ENCODE data around the gene DMRTC2. TPM values are rescaled to one million over a fixed set of nuclear protein-coding genes. Genes with fewer than 3 reads are reported as not detected.

The DMRTC2 gene
- total and polyA plus RNA-seq, 2 donors (not counting 1 experiment from before 2014, with no cell fraction given): not detected

GRCh38 chr19:41810301-41810700 lies 34.5 kb upstream of the DMRTC2 start:
- Histone ChIP-seq H4K20me1 (ENCODE audit: control insufficient read depth, insufficient read depth, low read length, poor library complexity, severe bottlenecking) (no peaks in the 10 kb centered on the region), H3K79me2 (ENCODE audit: control insufficient read depth, insufficient read depth, low read length) (no peaks in the 10 kb centered on the region), H2AFZ (ENCODE audit: insufficient read depth, low read depth, low read length, poor library complexity, severe bottlenecking) (no peak overlapping the region), H3K4me3 (ENCODE audit: control extremely low read depth in 1 of 5, extremely low read depth in 1 of 5, insufficient read depth in 1 of 5, low read depth in 2 of 5, low read length in 4 of 5) (no peak overlapping the region), H3K36me3 (replicated peaks in 1 of 2; ENCODE audit: control extremely low read depth in 1 of 2, control insufficient read depth in 1 of 2, extremely low read depth in 1 of 2, insufficient read depth in 2 of 2, low read length in 1 of 2) (no peaks in the 10 kb centered on the region), H3K4me1 (ENCODE audit: control insufficient read depth in 2 of 2, insufficient read depth in 2 of 2, low read length in 2 of 2) (peaks cover 16 to 25% of the 10 kb centered on the region in 2 donors), H3K4me2 (replicated peaks; ENCODE audit: low read depth, low read length, poor library complexity, severe bottlenecking) (peak overlapping the region; percentile 48), H3K27ac (ENCODE audit: low read length in 2 of 2) (no peak overlapping the region), H3K9ac (ENCODE audit: low read length) (no peak overlapping the region), H3K9me3 (ENCODE audit: control extremely low read depth in 1 of 3, control insufficient read depth in 2 of 3, insufficient read depth in 1 of 3, low read length in 2 of 3) (no peaks in the 10 kb centered on the region), H3K27me3 (replicated peaks in 1 of 4; ENCODE audit: control extremely low read depth in 1 of 4, control insufficient read depth in 3 of 4, insufficient read depth in 4 of 4, low read length in 3 of 4) (no peaks in the 10 kb centered on the region)
- H3K27ac Mint-ChIP-seq: peak overlapping the region; percentile 46
- no peak for TF ChIP-seq EZH2 (IDR thresholded peaks at IDR 0.05; ENCODE audit: borderline replicate concordance, insufficient read depth, low read depth, low read length, poor library complexity, severe bottlenecking)
- no peak for TF ChIP-seq CTCF (IDR thresholded peaks at IDR 0.05)
- POLR2A ChIA-PET: no interaction called here
- no peak overlapping the region for H3K4me3 Mint-ChIP-seq
- H3K4me1 Mint-ChIP-seq: peaks cover 26% of the 10 kb centered on the region
- DNase-seq (no peak), ATAC-seq (ENCODE audit: low read depth) (no peak)
- no peaks in the 10 kb centered on the region for H3K9me3 Mint-ChIP-seq (ENCODE audit: insufficient read depth)
- H3K27me3 Mint-ChIP-seq: no peaks in the 10 kb centered on the region
- CTCF ChIA-PET: interaction anchor here (1.4 to 1.9 kb wide), 2 partner anchors 16 to 57 kb away, joined by 4 to 13 read pairs; no protein-coding TSS in a partner anchor
- intact Hi-C loops (cut with micrococcal nuclease): no loop called here
- WGBS (ENCODE audit: insufficient coverage): 64% methylated on average over 4 of the region's 4 CpGs

- Mint-ChIP-seq H3K4me3 (no peak overlapping the region), H3K27me3 (no peaks in the 10 kb centered on the region), H3K27ac (peak overlapping the region; percentile 20), H3K4me1 (peaks cover 20% of the 10 kb centered on the region), H3K9me3 (ENCODE audit: insufficient read depth) (no peaks in the 10 kb centered on the region)
- peak; percentile 66 for DNase-seq
- ChIA-PET POLR2A (no interaction called here), CTCF (interaction anchor here (0.7 to 2.7 kb wide), 4 partner anchors 10 to 58 kb away, joined by 3 to 13 read pairs (median 8); no protein-coding TSS in a partner anchor)
- H3K27me3 ChIP-seq (replicated peaks in 1 of 4; ENCODE audit: control extremely low read depth in 1 of 4, control insufficient read depth in 3 of 4, insufficient read depth in 4 of 4, low read length in 3 of 4): no peaks in the 10 kb centered on the region
- ATAC-seq (ENCODE audit: low read depth): peak; percentile 10
- H4K20me1 ChIP-seq (ENCODE audit: control insufficient read depth, insufficient read depth, low read length, poor library complexity, severe bottlenecking): no peaks in the 10 kb centered on the region
- H3K4me1 ChIP-seq (ENCODE audit: control insufficient read depth in 2 of 2, insufficient read depth in 2 of 2, low read length in 2 of 2): peaks cover 10 to 25% of the 10 kb centered on the region in 2 donors
- no peaks in the 10 kb centered on the region for H3K36me3 ChIP-seq (replicated peaks in 1 of 2; ENCODE audit: control extremely low read depth in 1 of 2, control insufficient read depth in 1 of 2, extremely low read depth in 1 of 2, insufficient read depth in 2 of 2, low read length in 1 of 2)
- no peaks in the 10 kb centered on the region for H3K79me2 ChIP-seq (ENCODE audit: control insufficient read depth, insufficient read depth, low read length)
- intact Hi-C loops (cut with micrococcal nuclease): no loop called here
- H3K4me2 ChIP-seq (replicated peaks; ENCODE audit: low read depth, low read length, poor library complexity, severe bottlenecking): peak overlapping the region; percentile 48
- H3K27ac ChIP-seq (ENCODE audit: low read length in 2 of 2): no peak overlapping the region
- H3K9ac ChIP-seq (ENCODE audit: low read length): no peak overlapping the region
- 0% methylated on average over 3 of the region's 3 CpGs for WGBS (ENCODE audit: insufficient coverage)
- H2AFZ ChIP-seq (ENCODE audit: insufficient read depth, low read depth, low read length, poor library complexity, severe bottlenecking): peak overlapping the region; percentile 17
- TF ChIP-seq EZH2 (IDR thresholded peaks at IDR 0.05; ENCODE audit: borderline replicate concordance, insufficient read depth, low read depth, low read length, poor library complexity, severe bottlenecking) (no peak), CTCF (IDR thresholded peaks at IDR 0.05) (no peak)
- no peaks in the 10 kb centered on the region for H3K9me3 ChIP-seq (ENCODE audit: control extremely low read depth in 1 of 3, control insufficient read depth in 2 of 3, insufficient read depth in 1 of 3, low read length in 2 of 3)
- H3K4me3 ChIP-seq (ENCODE audit: control extremely low read depth in 1 of 5, extremely low read depth in 1 of 5, insufficient read depth in 1 of 5, low read depth in 2 of 5, low read length in 4 of 5): no peak overlapping the region
Observed at GRCh38 chr19:41811036-41811435, 33.8 kb upstream of the DMRTC2 start.
